Measurements from ENCODE around the gene KRT83.

KRT83 gene

GRCh38 chr12:52313926-52314325 lies 7.3 kb downstream of the KRT83 start:
- Histone ChIP-seq H3K4me3 (ENCODE audit: low read length in 2 of 2) (no peak overlapping the region), H3K9me3 (replicated peaks in 1 of 2; ENCODE audit: control insufficient read depth in 2 of 2, insufficient read depth in 1 of 2, low read depth in 1 of 2, low read length in 2 of 2) (no peaks in the 10 kb centered on the region), H4K8ac (ENCODE audit: low read depth, low read length) (no peak overlapping the region), H3K27ac (replicated peaks; ENCODE audit: low read length) (no peak overlapping the region), H2AK5ac (ENCODE audit: low read depth, low read length) (no peak overlapping the region), H3K9ac (ENCODE audit: low read depth, low read length, poor library complexity) (no peak overlapping the region), H2AFZ (ENCODE audit: low read length) (no peak overlapping the region), H3K18ac (ENCODE audit: low read length) (no peak overlapping the region), H3K4me2 (ENCODE audit: insufficient read depth, low read length, poor library complexity, severe bottlenecking) (no peak overlapping the region), H4K91ac (ENCODE audit: low read depth, low read length, poor library complexity) (no peak overlapping the region), H2BK5ac (ENCODE audit: low read length) (no peak overlapping the region), H3K4me1 (ENCODE audit: control insufficient read depth in 2 of 2, insufficient read depth in 1 of 2, low read depth in 1 of 2, low read length in 2 of 2) (peaks cover 0 to 4% of the 10 kb centered on the region in 2 donors), H2BK12ac (ENCODE audit: low read length) (no peak overlapping the region), H3K36me3 (replicated peaks in 1 of 2; ENCODE audit: control insufficient read depth in 2 of 2, insufficient read depth in 2 of 2, low read length in 2 of 2) (no peaks in the 10 kb centered on the region), H3K79me1 (ENCODE audit: low read depth, low read length) (no peaks in the 10 kb centered on the region), H2BK15ac (ENCODE audit: low read length) (peak overlapping the region; percentile 45), H3K27me3 (ENCODE audit: control insufficient read depth in 3 of 3, insufficient read depth in 3 of 3, low read depth in 1 of 3, low read length in 3 of 3) (peaks cover 0 to 33% (median 6%) of the 10 kb centered on the region in 3 experiments), H3K4ac (ENCODE audit: low read length) (no peak overlapping the region), H2BK120ac (ENCODE audit: low read depth, low read length) (peak overlapping the region; percentile 56), H3K14ac (ENCODE audit: low read length) (no peak overlapping the region), H3K23ac (ENCODE audit: low read depth, low read length, poor library complexity) (peak overlapping the region; percentile 6)
- DNase-seq (ENCODE audit: low spot score), result no peak
- WGBS, 2 donors (ENCODE audit: extremely low coverage in 2 of 2, insufficient read length in 2 of 2, insufficient replicate concordance in 1 of 2), result no CpG with 5 or more reads among the region's 9 CpGs

- Histone ChIP-seq H3K4me2 (ENCODE audit: insufficient read depth, low read length, poor library complexity, severe bottlenecking) (no peak overlapping the region), H3K4me1 (ENCODE audit: control insufficient read depth in 2 of 2, insufficient read depth in 1 of 2, low read depth in 1 of 2, low read length in 2 of 2) (peaks cover 0 to 7% of the 10 kb centered on the region in 2 donors), H2BK15ac (ENCODE audit: low read length) (no peak overlapping the region), H3K27me3 (ENCODE audit: control insufficient read depth in 3 of 3, insufficient read depth in 3 of 3, low read depth in 1 of 3, low read length in 3 of 3) (peaks cover 0 to 38% (median 9%) of the 10 kb centered on the region in 3 experiments), H3K18ac (ENCODE audit: low read length) (no peak overlapping the region), H4K8ac (ENCODE audit: low read depth, low read length) (no peak overlapping the region), H2BK5ac (ENCODE audit: low read length) (no peak overlapping the region), H3K23ac (ENCODE audit: low read depth, low read length, poor library complexity) (no peak overlapping the region), H4K91ac (ENCODE audit: low read depth, low read length, poor library complexity) (no peak overlapping the region), H3K4ac (ENCODE audit: low read length) (no peak overlapping the region), H2AFZ (ENCODE audit: low read length) (no peak overlapping the region), H2AK5ac (ENCODE audit: low read depth, low read length) (no peak overlapping the region), H3K4me3 (ENCODE audit: low read length in 2 of 2) (no peak overlapping the region), H2BK12ac (ENCODE audit: low read length) (no peak overlapping the region), H3K9me3 (replicated peaks in 1 of 2; ENCODE audit: control insufficient read depth in 2 of 2, insufficient read depth in 1 of 2, low read depth in 1 of 2, low read length in 2 of 2) (no peaks in the 10 kb centered on the region), H2BK120ac (ENCODE audit: low read depth, low read length) (no peak overlapping the region), H3K36me3 (replicated peaks in 1 of 2; ENCODE audit: control insufficient read depth in 2 of 2, insufficient read depth in 2 of 2, low read length in 2 of 2) (no peaks in the 10 kb centered on the region), H3K9ac (ENCODE audit: low read depth, low read length, poor library complexity) (no peak overlapping the region), H3K79me1 (ENCODE audit: low read depth, low read length) (no peaks in the 10 kb centered on the region), H3K27ac (replicated peaks; ENCODE audit: low read length) (no peak overlapping the region), H3K14ac (ENCODE audit: low read length) (no peak overlapping the region)
- DNase-seq (ENCODE audit: low spot score), result no peak
- no CpG with 5 or more reads among the region's 3 CpGs for WGBS, 2 donors (ENCODE audit: extremely low coverage in 2 of 2, insufficient read length in 2 of 2, insufficient replicate concordance in 1 of 2)
Measured at GRCh38 chr12:52313461-52313860, 7.7 kb downstream of the KRT83 start.

- no peak overlapping the region for H3K23ac ChIP-seq (ENCODE audit: low read depth, low read length, poor library complexity)
- H3K79me1 ChIP-seq (ENCODE audit: low read depth, low read length), result no peaks in the 10 kb centered on the region
- H2BK12ac ChIP-seq (ENCODE audit: low read length), result no peak overlapping the region
- H2AK5ac ChIP-seq (ENCODE audit: low read depth, low read length), result no peak overlapping the region
- H2AFZ ChIP-seq (ENCODE audit: low read length), result no peak overlapping the region
- peaks cover 0 to 52% (median 21%) of the 10 kb centered on the region in 3 experiments for H3K27me3 ChIP-seq (ENCODE audit: control insufficient read depth in 3 of 3, insufficient read depth in 3 of 3, low read depth in 1 of 3, low read length in 3 of 3)
- H3K4me3 ChIP-seq (ENCODE audit: low read length in 2 of 2), result no peak overlapping the region
- WGBS, 2 donors (ENCODE audit: extremely low coverage in 2 of 2, insufficient read length in 2 of 2, insufficient replicate concordance in 1 of 2), result no CpG with 5 or more reads among the region's 4 CpGs
- H2BK15ac ChIP-seq (ENCODE audit: low read length), result no peak overlapping the region
- H3K9ac ChIP-seq (ENCODE audit: low read depth, low read length, poor library complexity), result no peak overlapping the region
- H3K4me1 ChIP-seq (ENCODE audit: control insufficient read depth in 2 of 2, insufficient read depth in 1 of 2, low read depth in 1 of 2, low read length in 2 of 2), result peaks cover 0 to 9% of the 10 kb centered on the region in 2 donors
- no peak overlapping the region for H3K18ac ChIP-seq (ENCODE audit: low read length)
- no peaks in the 10 kb centered on the region for H3K36me3 ChIP-seq (replicated peaks in 1 of 2; ENCODE audit: control insufficient read depth in 2 of 2, insufficient read depth in 2 of 2, low read length in 2 of 2)
- H3K14ac ChIP-seq (ENCODE audit: low read length), result no peak overlapping the region
- no peak overlapping the region for H3K27ac ChIP-seq (replicated peaks; ENCODE audit: low read length)
- no peaks in the 10 kb centered on the region for H3K9me3 ChIP-seq (replicated peaks in 1 of 2; ENCODE audit: control insufficient read depth in 2 of 2, insufficient read depth in 1 of 2, low read depth in 1 of 2, low read length in 2 of 2)
- no peak overlapping the region for H2BK5ac ChIP-seq (ENCODE audit: low read length)
- H4K91ac ChIP-seq (ENCODE audit: low read depth, low read length, poor library complexity), result no peak overlapping the region
- no peak overlapping the region for H4K8ac ChIP-seq (ENCODE audit: low read depth, low read length)
- no peak overlapping the region for H2BK120ac ChIP-seq (ENCODE audit: low read depth, low read length)
- no peak overlapping the region for H3K4me2 ChIP-seq (ENCODE audit: insufficient read depth, low read length, poor library complexity, severe bottlenecking)
- no peak overlapping the region for H3K4ac ChIP-seq (ENCODE audit: low read length)
- no peak for DNase-seq (ENCODE audit: low spot score)
Measured at GRCh38 chr12:52312086-52312485, 9.1 kb downstream of the KRT83 start.

DNA sequence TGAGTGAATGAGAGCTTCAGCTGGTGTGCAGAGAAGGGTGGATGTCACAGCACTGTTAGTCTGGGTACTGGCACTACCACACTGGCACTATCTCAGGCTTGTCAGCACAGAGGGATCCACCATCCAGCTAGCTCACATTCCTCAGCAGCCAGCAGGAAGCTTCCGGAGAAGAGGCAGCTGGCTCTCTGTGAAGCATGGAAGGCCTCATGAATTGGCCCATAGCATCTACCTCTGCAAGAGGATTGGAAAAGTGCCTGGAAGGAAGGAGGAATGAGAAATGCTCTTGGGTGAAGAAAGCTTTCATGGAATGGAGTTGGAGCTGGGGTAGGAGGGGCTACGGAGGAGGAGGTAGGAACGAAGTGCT lies 9.9 kb downstream of the KRT83 start:
- no peak overlapping the region for H3K4me3 ChIP-seq (ENCODE audit: low read length in 2 of 2)
- H3K36me3 ChIP-seq (replicated peaks in 1 of 2; ENCODE audit: control insufficient read depth in 2 of 2, insufficient read depth in 2 of 2, low read length in 2 of 2), result no peaks in the 10 kb centered on the region
- H4K91ac ChIP-seq (ENCODE audit: low read depth, low read length, poor library complexity), result no peak overlapping the region
- no peak overlapping the region for H2BK120ac ChIP-seq (ENCODE audit: low read depth, low read length)
- H2AFZ ChIP-seq (ENCODE audit: low read length), result no peak overlapping the region
- H3K14ac ChIP-seq (ENCODE audit: low read length), result no peak overlapping the region
- H3K23ac ChIP-seq (ENCODE audit: low read depth, low read length, poor library complexity), result no peak overlapping the region
- no peak overlapping the region for H3K4ac ChIP-seq (ENCODE audit: low read length)
- H3K9ac ChIP-seq (ENCODE audit: low read depth, low read length, poor library complexity), result no peak overlapping the region
- no peak overlapping the region for H2BK12ac ChIP-seq (ENCODE audit: low read length)
- no peaks in the 10 kb centered on the region for H3K9me3 ChIP-seq (replicated peaks in 1 of 2; ENCODE audit: control insufficient read depth in 2 of 2, insufficient read depth in 1 of 2, low read depth in 1 of 2, low read length in 2 of 2)
- H4K8ac ChIP-seq (ENCODE audit: low read depth, low read length), result no peak overlapping the region
- no peaks in the 10 kb centered on the region for H3K79me1 ChIP-seq (ENCODE audit: low read depth, low read length)
- H2BK15ac ChIP-seq (ENCODE audit: low read length), result no peak overlapping the region
- H3K18ac ChIP-seq (ENCODE audit: low read length), result no peak overlapping the region
- DNase-seq (ENCODE audit: low spot score), result no peak
- peaks cover 0 to 60% (median 27%) of the 10 kb centered on the region in 3 experiments for H3K27me3 ChIP-seq (ENCODE audit: control insufficient read depth in 3 of 3, insufficient read depth in 3 of 3, low read depth in 1 of 3, low read length in 3 of 3)
- WGBS, 2 donors (ENCODE audit: extremely low coverage in 2 of 2, insufficient read length in 2 of 2, insufficient replicate concordance in 1 of 2), result no CpG with 5 or more reads among the region's 3 CpGs
- H3K27ac ChIP-seq (replicated peaks; ENCODE audit: low read length), result no peak overlapping the region
- H2AK5ac ChIP-seq (ENCODE audit: low read depth, low read length), result no peak overlapping the region
- H2BK5ac ChIP-seq (ENCODE audit: low read length), result no peak overlapping the region
- peaks cover 0 to 9% of the 10 kb centered on the region in 2 donors for H3K4me1 ChIP-seq (ENCODE audit: control insufficient read depth in 2 of 2, insufficient read depth in 1 of 2, low read depth in 1 of 2, low read length in 2 of 2)
- H3K4me2 ChIP-seq (ENCODE audit: insufficient read depth, low read length, poor library complexity, severe bottlenecking), result no peak overlapping the region
